ENCODE results near the gene ELOVL2.

The ELOVL2 gene

GRCh38 chr6:10972196-10972595 lies 71.9 kb downstream of the ELOVL2 start:
- DNase-seq: no peak

GRCh38 chr6:10970731-10971130 lies 73.4 kb downstream of the ELOVL2 start:
- no peak for DNase-seq

DNA sequence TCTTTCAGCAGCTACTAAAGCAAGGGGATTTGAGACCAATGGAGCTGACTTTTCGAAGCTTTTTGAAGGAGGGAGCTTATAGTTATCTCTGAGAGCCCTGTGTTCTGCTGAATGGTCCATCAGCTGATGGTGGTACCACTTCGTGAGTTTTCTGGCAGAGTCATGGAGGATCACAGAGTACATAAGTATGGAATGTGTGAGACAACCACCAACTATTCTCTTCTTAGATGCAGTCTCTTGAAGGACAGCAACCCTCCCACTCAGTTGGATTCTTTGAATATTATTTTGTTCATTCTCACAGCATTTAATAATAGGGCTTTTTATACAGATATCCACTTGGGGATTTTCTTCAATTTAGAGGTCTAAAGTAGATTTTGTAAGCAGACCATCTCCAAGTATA lies 75.3 kb downstream of the ELOVL2 start:
- DNase-seq: no peak

DNA sequence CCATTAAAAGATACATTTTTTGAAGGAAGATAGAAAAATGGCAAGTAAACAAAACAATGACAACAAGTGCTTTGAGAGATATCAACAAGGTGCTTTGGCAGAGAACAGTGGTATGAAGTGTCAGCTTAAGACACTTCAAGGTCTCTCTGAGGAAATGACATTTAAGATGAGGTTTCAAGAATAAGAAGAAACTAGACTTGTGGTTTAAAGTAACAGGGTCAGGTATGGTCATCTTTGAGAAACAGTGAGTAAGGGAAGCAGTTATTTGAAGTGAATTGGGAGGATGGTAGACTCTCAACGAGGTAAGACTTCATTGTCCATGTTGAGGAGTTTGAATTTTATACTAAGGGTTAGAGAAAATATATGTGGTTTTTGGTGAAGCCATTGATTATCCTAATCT lies 79.4 kb downstream of the ELOVL2 start:
- no peak for DNase-seq

DNA sequence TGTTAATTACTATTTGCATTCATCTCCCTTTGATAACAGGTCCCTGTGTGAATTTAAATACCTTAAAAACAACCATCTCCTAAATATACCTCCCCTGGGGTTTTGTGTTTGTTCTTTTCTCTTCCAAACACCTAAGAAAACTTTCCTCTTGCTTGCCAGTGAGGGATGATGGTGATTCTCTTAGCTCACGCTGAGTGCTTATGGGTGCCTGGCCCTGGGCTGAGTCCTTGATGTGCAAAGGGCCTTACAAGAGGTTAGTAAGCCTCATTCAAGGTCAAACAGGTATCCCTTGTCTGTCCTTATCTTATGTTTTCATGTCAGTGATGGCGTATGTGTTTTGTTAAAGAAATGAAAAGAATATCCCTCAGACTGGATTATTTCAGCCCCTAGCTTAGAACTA lies 81.0 kb downstream of the ELOVL2 start:
- DNase-seq: no peak

- DNase-seq: no peak
These were observed 81.4 kb downstream of the ELOVL2 start for GRCh38 chr6:10962673-10963072.

DNA sequence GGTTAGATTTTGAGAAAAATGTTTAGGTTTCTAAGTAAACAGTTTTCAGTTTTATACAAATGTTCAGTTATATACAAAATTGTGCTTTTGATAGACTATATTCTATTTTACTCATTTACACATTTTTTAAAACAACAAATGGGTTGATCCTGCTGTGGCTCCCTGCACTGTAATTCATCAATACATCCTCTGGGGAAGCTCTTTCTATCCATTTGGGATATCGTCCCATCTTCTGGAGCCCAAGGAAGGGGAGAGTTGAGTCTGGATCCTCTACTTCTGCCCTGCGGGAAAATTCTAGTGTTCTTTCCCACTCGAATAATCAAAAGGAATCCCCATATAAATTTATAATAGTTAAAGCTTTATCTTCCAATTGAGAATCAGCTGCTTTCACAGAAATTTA lies 82.3 kb downstream of the ELOVL2 start:
- DNase-seq: no peak

GRCh38 chr6:10960171-10960570 lies 83.9 kb downstream of the ELOVL2 start:
- no peak for DNase-seq

- DNase-seq: no peak
These were observed 86.7 kb downstream of the ELOVL2 start for GRCh38 chr6:10957414-10957886.

GRCh38 chr6:10956776-10957175 lies 87.3 kb downstream of the ELOVL2 start:
- no peak for DNase-seq

GRCh38 chr6:10954590-10955010 lies 89.5 kb downstream of the ELOVL2 start:
- DNase-seq: peak; percentile 55

GRCh38 chr6:10951675-10952282 lies 92.3 kb downstream of the ELOVL2 start:
- DNase-seq: no peak

- DNase-seq: no peak
These were observed 94.3 kb downstream of the ELOVL2 start for GRCh38 chr6:10949579-10950490.

DNA sequence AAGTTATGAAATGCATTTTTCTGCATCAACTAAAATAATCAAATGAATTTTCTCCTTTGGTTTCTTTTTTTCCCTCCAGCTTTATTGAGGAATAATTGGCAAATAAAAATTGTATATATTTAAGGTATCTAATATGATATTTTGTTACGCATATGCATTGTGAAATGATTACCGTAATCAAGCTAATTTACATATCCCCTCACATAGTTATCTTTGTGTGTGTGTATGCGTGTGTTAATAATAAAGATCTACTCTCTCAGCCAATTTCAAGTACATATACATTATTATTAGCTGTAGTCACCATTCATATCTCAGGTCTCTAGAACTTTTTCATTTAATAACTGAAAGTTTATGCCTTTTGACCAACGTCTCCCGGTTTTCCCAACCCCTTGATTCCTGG lies 96.1 kb downstream of the ELOVL2 start:
- DNase-seq: no peak

DNA sequence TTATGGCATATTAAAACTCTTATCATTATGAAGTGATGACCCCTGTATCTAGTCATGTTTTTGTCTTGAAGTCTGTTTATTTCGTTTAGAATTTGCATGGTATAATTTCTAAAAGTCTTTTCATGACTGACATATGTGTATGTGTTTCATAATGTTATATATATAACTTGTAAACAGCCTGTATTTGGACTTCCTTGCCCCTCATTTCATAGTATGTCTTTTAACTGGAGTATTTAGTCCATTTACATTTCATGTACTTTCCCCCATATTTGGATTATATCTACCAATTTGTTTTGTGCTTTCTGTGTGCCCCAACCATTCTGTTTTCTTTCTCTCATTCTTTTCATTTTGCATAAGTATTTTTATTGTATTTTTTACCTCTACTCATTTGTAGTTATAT lies 98.3 kb downstream of the ELOVL2 start:
- DNase-seq: no peak

DNA sequence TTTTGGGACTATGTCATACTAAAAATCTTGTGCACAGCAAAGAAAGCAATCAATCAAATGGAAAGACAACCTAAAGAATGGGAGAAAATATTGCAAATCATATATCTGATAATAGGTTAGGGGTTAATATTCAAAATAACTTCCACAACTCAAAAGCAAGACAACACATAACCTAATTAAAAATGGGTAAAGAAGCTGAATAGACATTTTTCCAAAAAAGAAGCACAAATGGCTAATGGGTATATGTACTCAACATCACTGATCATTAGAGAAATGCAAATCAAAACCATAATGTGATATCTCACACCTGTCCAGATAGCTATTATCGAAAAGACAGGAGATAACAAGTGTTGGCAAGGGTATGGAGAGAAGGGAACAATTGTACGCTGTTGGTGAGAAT lies 104.3 kb downstream of the ELOVL2 start:
- DNase-seq: no peak

GRCh38 chr6:10933126-10933525 lies 111.0 kb downstream of the ELOVL2 start:
- no peak for DNase-seq

All from CD4-positive, alpha-beta T cell treated with Interleukin-15 for 1 hour (primary cell).